Cardiac fibroblast (primary cell): ENCODE measurements around the gene SHISA3.

Experiments used
- DNase-seq, 2 donors: peaks; one replicate each; pipeline versions ENCODE4 v3.0.0 to v3.0.0-alpha.2; 2010; ENCODE audit warnings: low read depth in 2 of 2
- H3K4me3 ChIP-seq, 2 donors: replicated peaks in 1 of 2; 1 replicate in 1 of 2; 2 replicates in 1 of 2; pipeline ENCODE4 v1.5.1; 2011; ENCODE audit warnings: low read depth in 2 of 2, low read length in 2 of 2, mild to moderate bottlenecking in 2 of 2, moderate library complexity in 1 of 2
- TF ChIP-seq, protein P1 (sequence below): IDR thresholded peaks from one replicate; pipeline ENCODE4 v1.5.1; 2011; ENCODE audit warnings: low read depth, mild to moderate bottlenecking, low read length, inconsistent platforms

Gene SHISA3

GRCh38 chr4:42359711-42360110 lies 37.6 kb upstream of the SHISA3 start:
- peak overlapping the region in 1 of 2 donors; percentile 24 for H3K4me3 ChIP-seq
- peak; percentile 45 to 48 for DNase-seq
- TF ChIP-seq, protein P1, sequence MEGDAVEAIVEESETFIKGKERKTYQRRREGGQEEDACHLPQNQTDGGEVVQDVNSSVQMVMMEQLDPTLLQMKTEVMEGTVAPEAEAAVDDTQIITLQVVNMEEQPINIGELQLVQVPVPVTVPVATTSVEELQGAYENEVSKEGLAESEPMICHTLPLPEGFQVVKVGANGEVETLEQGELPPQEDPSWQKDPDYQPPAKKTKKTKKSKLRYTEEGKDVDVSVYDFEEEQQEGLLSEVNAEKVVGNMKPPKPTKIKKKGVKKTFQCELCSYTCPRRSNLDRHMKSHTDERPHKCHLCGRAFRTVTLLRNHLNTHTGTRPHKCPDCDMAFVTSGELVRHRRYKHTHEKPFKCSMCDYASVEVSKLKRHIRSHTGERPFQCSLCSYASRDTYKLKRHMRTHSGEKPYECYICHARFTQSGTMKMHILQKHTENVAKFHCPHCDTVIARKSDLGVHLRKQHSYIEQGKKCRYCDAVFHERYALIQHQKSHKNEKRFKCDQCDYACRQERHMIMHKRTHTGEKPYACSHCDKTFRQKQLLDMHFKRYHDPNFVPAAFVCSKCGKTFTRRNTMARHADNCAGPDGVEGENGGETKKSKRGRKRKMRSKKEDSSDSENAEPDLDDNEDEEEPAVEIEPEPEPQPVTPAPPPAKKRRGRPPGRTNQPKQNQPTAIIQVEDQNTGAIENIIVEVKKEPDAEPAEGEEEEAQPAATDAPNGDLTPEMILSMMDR = no peak

DNA sequence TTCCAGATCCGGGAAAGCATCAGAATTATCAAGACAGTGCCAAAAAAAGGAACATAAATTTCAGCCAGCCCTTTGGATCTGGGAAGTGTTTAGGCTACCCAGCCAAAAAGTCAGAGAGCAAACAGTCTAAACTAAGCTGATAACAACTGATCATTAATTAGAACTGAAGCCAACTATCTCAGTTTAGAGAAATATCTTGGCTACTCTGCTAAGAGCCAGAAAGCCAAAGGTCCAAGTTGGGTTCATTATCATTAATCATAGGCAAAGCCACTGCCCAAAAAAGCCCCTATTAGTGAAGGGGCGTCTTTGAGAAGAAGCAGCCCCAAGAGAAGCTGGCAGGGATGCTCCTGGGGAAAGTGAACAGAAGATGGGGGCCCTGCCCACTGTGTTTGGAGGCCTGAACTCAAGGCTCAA lies 37.0 kb upstream of the SHISA3 start:
- no peak overlapping the region for H3K4me3 ChIP-seq
- TF ChIP-seq, protein P1 = no peak
- no peak for DNase-seq

GRCh38 chr4:42361456-42361855 lies 35.8 kb upstream of the SHISA3 start:
- no peak for DNase-seq

DNA sequence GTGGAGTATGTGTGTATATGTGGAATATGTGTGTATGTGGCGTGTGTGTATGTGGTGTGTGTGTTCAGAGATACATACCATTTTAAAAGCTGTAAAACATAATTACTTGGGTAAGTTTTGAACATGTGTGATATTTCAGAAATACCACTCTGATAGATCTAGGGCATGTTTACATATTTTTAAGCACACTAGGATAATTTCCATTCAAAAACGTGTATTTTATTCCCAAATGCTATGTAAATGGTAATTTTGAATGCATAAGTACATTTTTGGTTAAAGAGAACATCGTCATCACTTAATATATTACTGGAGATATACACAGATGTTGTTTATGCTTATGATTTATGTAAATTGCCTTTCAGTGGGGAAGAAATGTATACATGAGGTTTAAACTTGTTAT lies 34.7 kb upstream of the SHISA3 start:
- DNase-seq = no peak
- no peak overlapping the region for H3K4me3 ChIP-seq
- TF ChIP-seq, protein P1 = no peak

More at GRCh38 chr4:42361456-42361855, 35.8 kb upstream of the SHISA3 start:
- no peak overlapping the region for H3K4me3 ChIP-seq
- TF ChIP-seq, protein P1 = no peak

- no peak for DNase-seq
- H3K4me3 ChIP-seq = no peak overlapping the region
- TF ChIP-seq, protein P1 = no peak
Observed at GRCh38 chr4:42363614-42364013, 33.7 kb upstream of the SHISA3 start.

DNA sequence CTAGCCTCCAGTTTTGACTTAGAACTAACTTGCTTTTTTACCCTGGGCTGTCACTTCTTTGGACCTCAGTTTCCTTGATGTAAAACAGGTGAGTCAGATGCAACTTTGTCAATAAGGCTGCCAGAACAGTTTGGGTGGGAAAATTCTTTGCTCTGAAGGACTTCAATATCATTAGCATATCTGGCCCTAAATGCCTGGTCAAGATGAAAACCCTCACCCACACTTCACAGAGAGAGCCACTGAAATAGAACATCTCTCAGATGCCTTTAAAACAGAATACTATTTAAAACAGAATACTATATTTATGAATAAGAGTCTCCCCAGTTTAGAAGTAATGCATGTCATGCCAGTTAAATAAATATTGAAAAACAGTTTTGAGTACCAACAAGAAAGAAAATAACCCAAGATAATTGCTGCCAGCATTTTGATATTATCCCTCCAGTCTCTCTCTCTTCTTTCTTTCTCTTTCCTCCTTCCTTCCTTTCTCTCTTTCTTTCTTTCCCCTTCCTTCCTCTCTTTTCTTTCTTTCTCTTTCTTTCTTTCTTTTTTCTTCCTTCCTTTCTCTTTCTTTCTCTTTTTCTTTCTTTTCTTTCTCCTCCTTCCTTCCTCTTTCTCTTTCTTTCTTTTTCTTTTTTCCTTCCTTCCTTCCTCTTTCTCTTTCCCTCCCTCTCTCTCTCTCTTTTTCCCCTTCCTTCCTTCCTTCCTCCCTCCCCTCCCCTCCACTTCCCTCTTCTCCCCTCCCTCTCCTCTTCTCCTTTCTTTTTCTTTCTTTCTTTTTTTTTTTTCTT lies 32.8 kb upstream of the SHISA3 start:
- DNase-seq = no peak
- H3K4me3 ChIP-seq = no peak overlapping the region
- TF ChIP-seq, protein P1 = no peak
